OCI-LY1 (cell line): ENCODE measurements around the gene PADI4.

Experiments used
- H2AFZ ChIP-seq: fragments of 200-600 bp; sonication (generic), shearing (Covaris generic); 2 replicates; pipeline ENCODE4 v1.6.0; 2014; ENCODE audit warnings: antibody characterized with exemption, mild to moderate bottlenecking, low read length
- H3F3A ChIP-seq: fragments of 200-600 bp; sonication (generic), shearing (Covaris generic); 2 replicates; pipeline ENCODE4 v1.6.0; 2014; ENCODE audit warnings: mild to moderate bottlenecking, antibody characterized with exemption, low read length, moderate library complexity; ENCODE audit not compliant: insufficient read depth
- H3K27ac ChIP-seq: fragments of 200-600 bp; sonication (generic); 2 replicates; pipeline ENCODE4 v1.5.1; 2014; ENCODE audit warnings: low read length, mixed run types, mild to moderate bottlenecking, low read depth; ENCODE audit not compliant: poor library complexity, severe bottlenecking
- H3K27me3 ChIP-seq: fragments of 200-600 bp; sonication (generic); 2 replicates; pipeline ENCODE4 v1.6.0; 2014; ENCODE audit warnings: antibody characterized with exemption, mild to moderate bottlenecking, low read length, moderate library complexity; ENCODE audit not compliant: insufficient read depth
- H3K36me3 ChIP-seq: fragments of 200-600 bp; sonication (generic); 2 replicates; pipeline ENCODE4 v1.6.1; 2014; ENCODE audit warnings: mild to moderate bottlenecking, antibody characterized with exemption, low read length, moderate library complexity, mixed read lengths; ENCODE audit not compliant: insufficient read depth
- H3K4me1 ChIP-seq: fragments of 200-600 bp; sonication (generic); 2 replicates; pipeline ENCODE4 v1.5.1; 2014; ENCODE audit warnings: mild to moderate bottlenecking, low read length, moderate library complexity; ENCODE audit not compliant: insufficient read depth, severe bottlenecking
- H3K4me2 ChIP-seq: fragments of 200-600 bp; sonication (generic), shearing (Covaris generic); 2 replicates; pipeline ENCODE4 v1.6.1; 2014; ENCODE audit warnings: low read length
- H3K4me3 ChIP-seq: fragments of 200-600 bp; sonication (generic); 2 replicates; pipeline ENCODE4 v1.5.1; 2014; ENCODE audit warnings: low read length, low read depth, mild to moderate bottlenecking, mixed read lengths; ENCODE audit not compliant: poor library complexity, severe bottlenecking
- H3K79me2 ChIP-seq: fragments of 200-600 bp; shearing (Covaris generic); 2 replicates; pipeline ENCODE4 v1.6.1; 2016; ENCODE audit warnings: mixed run types, low read length, mixed read lengths; ENCODE audit not compliant: insufficient read depth
- H3K9ac ChIP-seq: fragments of 200-600 bp; sonication (generic), shearing (Covaris generic); 2 replicates; pipeline ENCODE4 v1.6.1; 2014; ENCODE audit warnings: mild to moderate bottlenecking, low read length, mixed read lengths
- H3K9me2 ChIP-seq: fragments of 200-600 bp; sonication (generic), shearing (Covaris generic); 2 replicates; pipeline ENCODE4 v1.6.1; 2014; ENCODE audit warnings: low read depth, mild to moderate bottlenecking, low read length, mixed read lengths
- H3K9me3 ChIP-seq: fragments of 200-600 bp; shearing (Covaris generic); 2 replicates; pipeline ENCODE4 v1.6.1; 2014; ENCODE audit warnings: low read length, mixed read lengths
- H4K20me1 ChIP-seq: fragments of 200-600 bp; sonication (generic), shearing (Covaris generic); 2 replicates; pipeline ENCODE4 v1.6.0; 2016; ENCODE audit warnings: mild to moderate bottlenecking, low read length; ENCODE audit not compliant: insufficient read depth
- EZH2 ChIP-seq: fragments of 200-600 bp; sonication (generic), shearing (Covaris generic); IDR thresholded peaks from 2 replicates; pipeline ENCODE4 v1.8.0; 2017; ENCODE audit warnings: borderline replicate concordance, mixed run types, mild to moderate bottlenecking, antibody characterized with exemption, low read length, moderate library complexity, mixed read lengths
- TF ChIP-seq, protein P1 (sequence below): fragments of 200-600 bp; sonication (generic), shearing (Covaris generic); IDR thresholded peaks from 2 replicates; pipeline ENCODE4 v1.5.1; 2017; ENCODE audit warnings: mild to moderate bottlenecking, antibody characterized with exemption, low read length, moderate library complexity, mixed read lengths

The PADI4 gene

GRCh38 chr1:17377325-17377953 is 69.4 kb downstream of the PADI4 start:
- no peak overlapping the region for H3K27ac ChIP-seq
- no peak overlapping the region for H3K9ac ChIP-seq
- H3K9me2 ChIP-seq = no peaks in the 10 kb centered on the region
- H3K4me1 ChIP-seq = no peaks in the 10 kb centered on the region
- no peak for TF ChIP-seq EZH2
- TF ChIP-seq, protein P1, sequence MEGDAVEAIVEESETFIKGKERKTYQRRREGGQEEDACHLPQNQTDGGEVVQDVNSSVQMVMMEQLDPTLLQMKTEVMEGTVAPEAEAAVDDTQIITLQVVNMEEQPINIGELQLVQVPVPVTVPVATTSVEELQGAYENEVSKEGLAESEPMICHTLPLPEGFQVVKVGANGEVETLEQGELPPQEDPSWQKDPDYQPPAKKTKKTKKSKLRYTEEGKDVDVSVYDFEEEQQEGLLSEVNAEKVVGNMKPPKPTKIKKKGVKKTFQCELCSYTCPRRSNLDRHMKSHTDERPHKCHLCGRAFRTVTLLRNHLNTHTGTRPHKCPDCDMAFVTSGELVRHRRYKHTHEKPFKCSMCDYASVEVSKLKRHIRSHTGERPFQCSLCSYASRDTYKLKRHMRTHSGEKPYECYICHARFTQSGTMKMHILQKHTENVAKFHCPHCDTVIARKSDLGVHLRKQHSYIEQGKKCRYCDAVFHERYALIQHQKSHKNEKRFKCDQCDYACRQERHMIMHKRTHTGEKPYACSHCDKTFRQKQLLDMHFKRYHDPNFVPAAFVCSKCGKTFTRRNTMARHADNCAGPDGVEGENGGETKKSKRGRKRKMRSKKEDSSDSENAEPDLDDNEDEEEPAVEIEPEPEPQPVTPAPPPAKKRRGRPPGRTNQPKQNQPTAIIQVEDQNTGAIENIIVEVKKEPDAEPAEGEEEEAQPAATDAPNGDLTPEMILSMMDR = no peak
- H3K36me3 ChIP-seq = no peaks in the 10 kb centered on the region
- no peak overlapping the region for H3K4me3 ChIP-seq
- no peak overlapping the region for H3K4me2 ChIP-seq
- no peaks in the 10 kb centered on the region for H3K79me2 ChIP-seq
- H3F3A ChIP-seq = no peaks in the 10 kb centered on the region
- no peaks in the 10 kb centered on the region for H3K9me3 ChIP-seq
- H2AFZ ChIP-seq = no peak overlapping the region
- no peaks in the 10 kb centered on the region for H4K20me1 ChIP-seq
- H3K27me3 ChIP-seq = 0 out of 2 replicates have a peak, but pooled peaks cover 7% of the 10 kb centered on the region

DNA sequence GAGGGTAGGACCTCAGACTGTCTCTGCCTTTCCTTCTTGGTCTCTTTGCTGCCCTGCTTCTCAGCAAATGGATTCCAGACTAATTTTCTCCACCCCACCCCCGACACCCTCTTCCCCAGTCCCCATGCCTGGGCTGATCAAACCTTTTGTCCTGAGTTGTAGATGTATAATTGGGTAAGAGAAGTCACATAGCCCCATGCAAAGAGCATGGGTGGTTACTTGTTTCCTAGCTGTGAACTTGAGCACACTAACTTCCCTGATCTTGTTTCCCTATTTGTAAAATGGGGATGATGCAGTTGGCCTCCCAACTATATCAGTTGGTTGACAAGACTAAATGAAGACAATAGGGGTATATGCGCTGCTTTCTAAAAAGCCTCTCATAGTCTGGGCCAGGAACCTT is 73.2 kb downstream of the PADI4 start:
- Histone ChIP-seq H3K27me3 (peaks cover 10% of the 10 kb centered on the region; the same call in 1 of the 2 replicates), H3K27ac (no peak overlapping the region), H3K9me3 (no peaks in the 10 kb centered on the region), H3F3A (no peaks in the 10 kb centered on the region), H3K36me3 (no peaks in the 10 kb centered on the region), H3K9me2 (no peaks in the 10 kb centered on the region), H3K4me2 (no peak overlapping the region), H3K4me1 (no peaks in the 10 kb centered on the region), H2AFZ (no peak overlapping the region), H4K20me1 (no peaks in the 10 kb centered on the region), H3K4me3 (no peak overlapping the region), H3K9ac (no peak overlapping the region), H3K79me2 (no peaks in the 10 kb centered on the region)
- TF ChIP-seq EZH2 = no peak

DNA sequence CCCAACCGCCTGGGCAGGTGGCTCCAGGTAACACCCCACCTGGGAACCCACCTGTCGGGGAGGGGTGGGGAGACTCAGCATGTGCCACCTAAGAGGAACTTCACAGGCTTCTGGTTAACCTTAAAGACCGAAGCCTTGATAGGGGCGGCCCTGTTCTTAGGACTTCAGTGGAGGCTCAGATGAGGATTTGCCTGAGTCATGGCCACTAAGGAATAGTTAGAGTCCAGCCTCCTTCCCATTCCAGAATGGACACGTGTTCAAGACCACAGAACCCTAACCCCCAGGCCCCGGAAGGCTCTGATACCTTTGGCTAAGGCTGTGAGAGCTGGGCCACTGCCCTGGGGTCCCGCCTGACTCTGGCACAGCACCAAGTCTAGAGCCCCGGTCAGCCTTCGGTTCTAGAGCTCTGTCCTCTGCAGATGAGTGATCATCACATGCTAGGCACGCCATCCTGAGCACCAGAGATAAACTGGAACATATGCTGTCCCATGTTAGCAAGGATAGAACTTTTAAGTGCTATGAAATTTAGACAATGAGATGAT is 84.3 kb downstream of the PADI4 start:
- no peak for TF ChIP-seq EZH2
- TF ChIP-seq, protein P1 = no peak

GRCh38 chr1:17393230-17393629 is 85.2 kb downstream of the PADI4 start:
- no peak overlapping the region for H3K4me2 ChIP-seq

More for the DNA sequence above, 84.3 kb downstream of the PADI4 start:
- Histone ChIP-seq H3K9me3 (no peaks in the 10 kb centered on the region), H3K4me1 (no peaks in the 10 kb centered on the region), H2AFZ (no peak overlapping the region), H3K27me3 (no peaks in the 10 kb centered on the region; the same call in 1 of the 2 replicates), H3K9me2 (no peaks in the 10 kb centered on the region), H4K20me1 (no peaks in the 10 kb centered on the region), H3K9ac (no peak overlapping the region), H3K27ac (no peak overlapping the region), H3F3A (no peaks in the 10 kb centered on the region), H3K4me3 (no peak overlapping the region), H3K79me2 (no peaks in the 10 kb centered on the region), H3K36me3 (no peaks in the 10 kb centered on the region), H3K4me2 (no peak overlapping the region)

More at GRCh38 chr1:17393230-17393629, 85.2 kb downstream of the PADI4 start:
- no peaks in the 10 kb centered on the region for H3K9me2 ChIP-seq
- H3F3A ChIP-seq = no peaks in the 10 kb centered on the region
- H3K27ac ChIP-seq = no peak overlapping the region
- H3K27me3 ChIP-seq = no peaks in the 10 kb centered on the region; the same call in 1 of the 2 replicates
- no peaks in the 10 kb centered on the region for H3K9me3 ChIP-seq
- H4K20me1 ChIP-seq = no peaks in the 10 kb centered on the region
- no peak overlapping the region for H3K4me3 ChIP-seq
- no peak overlapping the region for H2AFZ ChIP-seq
- no peaks in the 10 kb centered on the region for H3K4me1 ChIP-seq
- H3K79me2 ChIP-seq = no peaks in the 10 kb centered on the region
- no peaks in the 10 kb centered on the region for H3K36me3 ChIP-seq
- TF ChIP-seq, protein P1 = no peak
- no peak for TF ChIP-seq EZH2
- H3K9ac ChIP-seq = no peak overlapping the region
